Measurements from ENCODE around the gene SCAF1. TPM values are rescaled to one million over a fixed set of nuclear protein-coding genes. Genes with fewer than 3 reads are reported as not detected.

The SCAF1 gene
- total RNA-seq, 1 donor from 2014 or later: 90.7 TPM

DNA sequence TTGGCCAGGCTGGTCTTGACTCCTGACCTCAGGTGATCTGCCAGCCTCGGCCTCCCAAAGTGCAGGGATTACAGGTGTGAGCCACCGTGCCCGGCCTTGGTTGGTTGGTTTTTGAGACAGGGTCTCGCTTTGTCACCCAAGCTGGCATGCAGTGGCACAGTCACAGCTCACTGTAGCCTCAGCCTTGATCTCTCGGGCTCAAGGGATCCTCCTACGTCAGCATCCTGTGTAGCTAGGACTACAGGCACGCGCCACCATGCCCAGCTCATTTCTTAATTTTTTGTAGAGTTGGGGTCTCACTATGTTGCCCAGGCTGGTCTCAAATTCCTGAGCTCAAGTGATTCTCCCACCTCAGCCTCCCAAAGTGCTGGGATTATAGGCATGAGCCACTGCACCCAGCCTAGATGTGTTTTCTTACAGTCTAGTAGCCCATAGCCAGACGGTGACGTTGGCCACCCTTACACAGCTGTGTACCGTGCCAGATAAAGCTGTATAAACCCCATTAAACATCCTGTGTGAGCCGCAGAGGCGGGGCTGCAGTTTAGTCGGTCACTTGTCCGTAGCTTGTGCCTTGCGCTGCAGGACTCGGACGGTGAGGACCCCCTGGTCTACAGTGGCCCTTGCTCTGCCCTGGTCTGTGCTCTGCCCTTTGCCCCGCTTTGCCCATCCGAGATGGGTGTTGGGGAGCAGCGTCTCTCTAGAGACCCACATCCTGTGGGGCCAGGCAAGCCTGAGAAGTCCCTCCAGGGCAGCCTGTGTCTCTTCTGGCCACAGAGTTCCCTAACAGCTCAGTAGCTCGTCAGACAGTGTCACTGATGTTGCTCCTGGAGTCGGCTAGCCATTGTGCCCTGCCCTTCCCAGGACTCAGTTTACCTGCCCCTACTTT is 13.8 kb downstream of the SCAF1 start:
- no peaks in the 10 kb centered on the region for H3K27me3 Mint-ChIP-seq
- TF ChIP-seq, protein P1, sequence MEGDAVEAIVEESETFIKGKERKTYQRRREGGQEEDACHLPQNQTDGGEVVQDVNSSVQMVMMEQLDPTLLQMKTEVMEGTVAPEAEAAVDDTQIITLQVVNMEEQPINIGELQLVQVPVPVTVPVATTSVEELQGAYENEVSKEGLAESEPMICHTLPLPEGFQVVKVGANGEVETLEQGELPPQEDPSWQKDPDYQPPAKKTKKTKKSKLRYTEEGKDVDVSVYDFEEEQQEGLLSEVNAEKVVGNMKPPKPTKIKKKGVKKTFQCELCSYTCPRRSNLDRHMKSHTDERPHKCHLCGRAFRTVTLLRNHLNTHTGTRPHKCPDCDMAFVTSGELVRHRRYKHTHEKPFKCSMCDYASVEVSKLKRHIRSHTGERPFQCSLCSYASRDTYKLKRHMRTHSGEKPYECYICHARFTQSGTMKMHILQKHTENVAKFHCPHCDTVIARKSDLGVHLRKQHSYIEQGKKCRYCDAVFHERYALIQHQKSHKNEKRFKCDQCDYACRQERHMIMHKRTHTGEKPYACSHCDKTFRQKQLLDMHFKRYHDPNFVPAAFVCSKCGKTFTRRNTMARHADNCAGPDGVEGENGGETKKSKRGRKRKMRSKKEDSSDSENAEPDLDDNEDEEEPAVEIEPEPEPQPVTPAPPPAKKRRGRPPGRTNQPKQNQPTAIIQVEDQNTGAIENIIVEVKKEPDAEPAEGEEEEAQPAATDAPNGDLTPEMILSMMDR (IDR thresholded peaks at IDR 0.05; ENCODE audit: unreplicated experiment): no peak
- peaks cover 21% of the 10 kb centered on the region for H3K36me3 Mint-ChIP-seq (ENCODE audit: insufficient read depth)
- H3K4me3 Mint-ChIP-seq (ENCODE audit: low read depth): no peak overlapping the region
- no peak overlapping the region for H3K27ac Mint-ChIP-seq
- no peak for DNase-seq (ENCODE audit: low spot score, unreplicated experiment)
- H3K9me3 Mint-ChIP-seq (ENCODE audit: low read depth): no peaks in the 10 kb centered on the region
- H3K4me1 Mint-ChIP-seq (ENCODE audit: low read depth): no peaks in the 10 kb centered on the region

DNA sequence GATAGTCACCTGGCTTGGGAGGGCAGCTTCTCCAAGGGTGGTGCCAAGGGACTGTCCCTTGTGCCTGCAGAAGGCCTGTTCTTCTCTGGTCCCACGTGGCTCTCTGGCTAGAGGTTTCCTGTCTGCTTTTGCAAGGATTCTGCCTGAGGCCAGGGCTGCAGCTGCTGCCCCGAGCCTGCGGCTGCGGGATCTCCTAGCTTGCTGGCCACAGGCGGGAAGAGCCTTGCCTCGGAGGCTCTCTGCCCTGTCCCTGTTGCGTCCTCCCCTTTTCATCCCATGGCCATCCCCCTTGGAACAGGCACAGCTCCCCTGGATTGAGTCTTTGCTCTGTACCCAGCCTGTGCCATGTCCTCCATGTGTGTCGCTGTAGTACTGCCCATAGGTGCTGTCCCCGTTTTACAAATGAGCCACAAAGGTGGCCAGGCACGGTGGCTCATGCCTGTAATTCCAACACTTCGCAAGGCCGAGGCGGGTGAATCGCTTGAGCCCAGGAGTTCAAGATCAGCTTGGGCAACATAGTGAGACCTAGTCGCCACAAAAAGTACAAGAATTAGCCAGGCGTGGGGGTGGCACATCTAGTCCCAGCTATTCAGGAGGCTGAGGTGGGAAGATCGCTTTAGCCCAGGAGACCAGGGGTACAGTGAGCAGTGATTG is 14.6 kb downstream of the SCAF1 start:
- TF ChIP-seq, protein P1 (IDR thresholded peaks at IDR 0.05; ENCODE audit: unreplicated experiment): no peak
- no peak for DNase-seq (ENCODE audit: low spot score, unreplicated experiment)
- Mint-ChIP-seq H3K9me3 (ENCODE audit: low read depth) (no peaks in the 10 kb centered on the region), H3K36me3 (ENCODE audit: insufficient read depth) (peaks cover 22% of the 10 kb centered on the region), H3K4me1 (ENCODE audit: low read depth) (no peaks in the 10 kb centered on the region), H3K27ac (peak overlapping the region; percentile 41), H3K27me3 (no peaks in the 10 kb centered on the region), H3K4me3 (ENCODE audit: low read depth) (no peak overlapping the region)

DNA sequence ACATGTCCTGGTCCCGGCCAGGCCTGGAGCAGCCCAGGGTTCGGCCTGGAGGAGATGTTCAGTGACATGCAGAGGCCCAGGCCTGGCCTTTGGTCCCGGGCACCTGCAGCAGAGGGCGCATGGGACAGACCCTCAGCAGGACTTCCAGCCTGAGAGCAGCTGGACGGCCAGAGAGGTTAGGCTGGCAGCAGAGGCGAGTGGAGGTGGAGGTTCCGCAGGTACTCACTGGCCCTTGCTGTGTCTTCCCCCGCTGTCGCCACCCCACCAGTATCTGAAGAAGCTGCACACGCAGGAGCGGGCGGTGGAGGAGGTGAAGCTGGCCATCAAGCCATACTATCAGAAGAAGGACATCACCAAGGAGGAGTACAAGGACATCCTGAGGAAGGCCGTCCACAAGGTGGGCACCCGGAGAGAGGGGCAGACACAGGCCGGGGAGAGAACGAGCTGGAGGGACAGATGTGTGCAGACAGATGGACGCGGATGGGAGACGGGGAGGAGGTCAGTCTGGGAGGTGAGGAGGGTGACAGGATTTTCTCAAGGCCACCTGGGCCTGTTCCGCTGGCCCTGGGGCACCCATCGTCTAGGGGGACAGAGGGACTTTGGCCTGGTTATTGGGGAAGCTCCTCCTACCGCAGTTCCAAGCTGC is 15.6 kb downstream of the SCAF1 start:
- H3K27ac Mint-ChIP-seq: no peak overlapping the region
- H3K27me3 Mint-ChIP-seq: no peaks in the 10 kb centered on the region
- no peaks in the 10 kb centered on the region for H3K4me1 Mint-ChIP-seq (ENCODE audit: low read depth)
- H3K9me3 Mint-ChIP-seq (ENCODE audit: low read depth): no peaks in the 10 kb centered on the region
- DNase-seq (ENCODE audit: low spot score, unreplicated experiment): no peak
- peaks cover 22% of the 10 kb centered on the region for H3K36me3 Mint-ChIP-seq (ENCODE audit: insufficient read depth)
- TF ChIP-seq, protein P1 (IDR thresholded peaks at IDR 0.05; ENCODE audit: unreplicated experiment): no peak
- no peak overlapping the region for H3K4me3 Mint-ChIP-seq (ENCODE audit: low read depth)

DNA sequence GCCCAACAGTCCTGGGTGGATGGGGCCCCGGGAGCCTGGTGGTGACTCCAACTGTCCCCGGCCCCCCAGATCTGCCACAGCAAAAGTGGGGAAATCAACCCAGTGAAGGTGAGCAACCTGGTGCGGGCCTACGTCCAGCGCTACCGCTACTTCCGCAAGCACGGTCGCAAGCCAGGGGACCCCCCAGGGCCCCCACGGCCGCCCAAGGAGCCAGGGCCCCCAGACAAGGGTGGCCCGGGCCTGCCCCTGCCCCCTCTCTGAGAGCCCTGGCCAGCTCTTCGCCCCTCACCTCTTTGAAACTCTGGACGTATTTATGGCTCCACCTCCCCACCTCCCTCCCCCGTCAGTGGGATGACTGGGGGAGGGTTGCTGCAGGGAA is 16.1 kb downstream of the SCAF1 start:
- peaks cover 22% of the 10 kb centered on the region for H3K36me3 Mint-ChIP-seq (ENCODE audit: insufficient read depth)
- H3K4me3 Mint-ChIP-seq (ENCODE audit: low read depth): no peak overlapping the region
- no peak for DNase-seq (ENCODE audit: low spot score, unreplicated experiment)
- no peak overlapping the region for H3K27ac Mint-ChIP-seq
- no peaks in the 10 kb centered on the region for H3K27me3 Mint-ChIP-seq
- TF ChIP-seq, protein P1 (IDR thresholded peaks at IDR 0.05; ENCODE audit: unreplicated experiment): no peak
- no peaks in the 10 kb centered on the region for H3K9me3 Mint-ChIP-seq (ENCODE audit: low read depth)
- no peaks in the 10 kb centered on the region for H3K4me1 Mint-ChIP-seq (ENCODE audit: low read depth)
